ENCODE measurements around the gene CYSRT1.

Gene CYSRT1

GRCh38 chr9:137222190-137223077 lies 2.5 kb upstream of the CYSRT1 start, which contains the start of gene RNF208:
Gene RNF208 (minus strand): TSS chr9:137222240. CDS start chr9:137221212, 1,028 bp downstream.
- H3K4me1 Mint-ChIP-seq, result peaks cover 5% of the 10 kb centered on the region
- H3K4me3 Mint-ChIP-seq, result peak within 1 kb of the TSS; percentile 89
- H3K27ac Mint-ChIP-seq, result peak within 1 kb of the TSS; percentile 75
- no peaks in the 10 kb centered on the region for H3K36me3 Mint-ChIP-seq
- peaks cover 4% of the 10 kb centered on the region for H3K27me3 Mint-ChIP-seq
- DNase-seq (ENCODE audit: low spot score in 2 of 2) (no peak), ATAC-seq (ENCODE audit: low read depth) (no peak)
- H3K9me3 Mint-ChIP-seq, result no peaks in the 10 kb centered on the region

GRCh38 chr9:137223078-137223970 lies 1.6 kb upstream of the CYSRT1 start:
- H3K4me1 Mint-ChIP-seq, result peaks cover 7% of the 10 kb centered on the region
- peaks cover 6% of the 10 kb centered on the region for H3K27me3 Mint-ChIP-seq
- ATAC-seq (ENCODE audit: low read depth), result peak; percentile 87

GRCh38 chr9:137225699-137226331 lies 841 bp downstream of the CYSRT1 start:
- no peak overlapping the region for H3K27ac Mint-ChIP-seq
- H3K36me3 Mint-ChIP-seq, result peaks cover 2% of the 10 kb centered on the region
- no peaks in the 10 kb centered on the region for H3K9me3 Mint-ChIP-seq
- peaks cover 7% of the 10 kb centered on the region for H3K4me1 Mint-ChIP-seq
- DNase-seq (ENCODE audit: low spot score in 2 of 2) (no peak), ATAC-seq (ENCODE audit: low read depth) (no peak)
- H3K27me3 Mint-ChIP-seq, result peaks cover 5% of the 10 kb centered on the region
- H3K4me3 Mint-ChIP-seq, result no peak overlapping the region

More at GRCh38 chr9:137223078-137223970, 1.6 kb upstream of the CYSRT1 start:
- Mint-ChIP-seq H3K4me3 (peak overlapping the region; percentile 89), H3K36me3 (peaks cover 2% of the 10 kb centered on the region), H3K9me3 (no peaks in the 10 kb centered on the region), H3K27ac (peak overlapping the region; percentile 75)
- peak; percentile 95 to 96 for DNase-seq (ENCODE audit: low spot score in 2 of 2)

DNA sequence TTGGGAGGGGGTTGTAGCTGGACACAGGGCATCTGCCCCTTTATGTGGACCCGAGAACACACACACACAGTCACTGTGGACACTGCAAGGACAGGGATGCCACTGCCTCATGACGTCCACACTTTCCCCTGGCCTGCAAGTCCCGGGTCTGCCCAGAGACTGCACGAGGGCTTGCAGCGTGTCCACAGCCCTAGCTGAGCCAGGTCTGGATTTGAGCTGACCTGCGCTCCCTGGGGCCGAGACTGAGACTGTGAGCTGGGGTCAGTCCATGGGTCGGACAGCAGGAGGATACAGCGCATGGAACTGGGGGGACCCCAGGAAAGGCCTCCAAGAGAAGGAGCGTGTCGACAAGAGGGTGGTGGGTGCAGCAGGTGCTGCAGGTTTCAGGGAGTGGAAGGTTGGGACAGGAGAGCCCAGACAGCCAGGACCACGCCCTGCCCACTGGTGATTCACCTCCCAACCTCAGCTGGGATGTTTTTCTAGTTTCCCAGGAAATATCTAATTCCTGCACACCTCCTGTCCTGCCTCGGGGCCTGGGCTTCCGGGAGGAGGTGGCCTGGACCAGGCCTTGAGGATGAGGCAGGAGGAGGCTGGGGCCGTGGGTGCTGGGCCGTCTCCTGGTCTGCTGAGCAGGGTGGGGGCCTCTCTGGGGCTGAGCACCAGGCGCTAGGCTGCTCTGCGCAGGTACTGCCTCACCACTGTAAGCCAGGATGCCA lies 1.5 kb downstream of the CYSRT1 start:
- peaks cover 7% of the 10 kb centered on the region for H3K4me1 Mint-ChIP-seq
- no peak overlapping the region for H3K4me3 Mint-ChIP-seq
- DNase-seq (ENCODE audit: low spot score in 2 of 2) (no peak), ATAC-seq (ENCODE audit: low read depth) (no peak)
- peaks cover 4% of the 10 kb centered on the region for H3K27me3 Mint-ChIP-seq
- H3K27ac Mint-ChIP-seq, result no peak overlapping the region
- H3K36me3 Mint-ChIP-seq, result peaks cover 2% of the 10 kb centered on the region
- no peaks in the 10 kb centered on the region for H3K9me3 Mint-ChIP-seq

DNA sequence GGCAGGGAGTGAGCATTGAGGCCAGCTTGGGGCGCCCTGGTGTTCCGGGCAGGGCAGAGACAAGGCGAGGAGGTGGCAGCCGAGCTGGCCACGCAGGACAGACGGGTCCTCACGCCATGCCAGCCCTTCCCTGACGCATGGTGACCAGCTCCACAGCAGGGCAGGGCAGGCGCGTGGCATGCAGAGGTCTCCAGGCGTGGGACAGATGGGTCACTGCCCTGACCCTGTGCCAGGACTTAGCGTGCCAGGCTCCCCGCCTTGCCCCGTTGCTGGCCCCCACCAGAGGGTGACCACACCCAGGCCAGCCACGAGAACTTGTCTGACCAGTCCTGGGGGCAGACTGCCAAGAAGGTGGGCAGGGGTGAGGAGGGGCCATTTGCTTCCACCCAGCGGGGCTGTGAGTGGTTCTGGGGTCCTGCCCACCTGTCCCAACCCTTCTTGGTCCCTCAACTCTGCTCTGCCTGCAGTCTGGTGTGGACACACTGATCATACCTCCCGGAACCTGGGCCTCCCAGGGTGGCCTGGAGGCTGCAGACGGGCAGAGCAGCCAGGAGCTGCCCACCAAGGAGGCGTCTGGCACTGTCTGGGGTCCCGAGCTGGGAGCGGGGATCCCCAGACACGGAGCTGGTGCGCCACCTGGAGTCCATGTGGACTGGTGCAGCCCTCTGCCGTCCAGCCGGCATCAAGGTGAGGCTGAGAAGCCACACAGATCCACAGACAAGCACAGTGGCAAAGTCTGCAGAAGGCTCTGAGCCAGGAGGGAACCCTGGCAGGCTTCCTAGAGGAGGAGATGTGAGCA lies 2.3 kb downstream of the CYSRT1 start, which contains the start of gene RNF224:
Gene RNF224 (plus strand): TSS at position 449 of the 799 bp plus-strand sequence. CDS start 834 bp downstream, outside the sequence.
- DNase-seq (ENCODE audit: low spot score in 2 of 2), result peak; percentile 78 to 84
- H3K9me3 Mint-ChIP-seq, result no peaks in the 10 kb centered on the region
- ATAC-seq (ENCODE audit: low read depth), result peak; percentile 42
- peaks cover 6% of the 10 kb centered on the region for H3K27me3 Mint-ChIP-seq
- peaks cover 2% of the 10 kb centered on the region for H3K36me3 Mint-ChIP-seq
- H3K4me3 Mint-ChIP-seq, result no peak within 1 kb of the TSS
- H3K27ac Mint-ChIP-seq, result peak within 1 kb of the TSS; percentile 1
- H3K4me1 Mint-ChIP-seq, result peaks cover 7% of the 10 kb centered on the region

DNA sequence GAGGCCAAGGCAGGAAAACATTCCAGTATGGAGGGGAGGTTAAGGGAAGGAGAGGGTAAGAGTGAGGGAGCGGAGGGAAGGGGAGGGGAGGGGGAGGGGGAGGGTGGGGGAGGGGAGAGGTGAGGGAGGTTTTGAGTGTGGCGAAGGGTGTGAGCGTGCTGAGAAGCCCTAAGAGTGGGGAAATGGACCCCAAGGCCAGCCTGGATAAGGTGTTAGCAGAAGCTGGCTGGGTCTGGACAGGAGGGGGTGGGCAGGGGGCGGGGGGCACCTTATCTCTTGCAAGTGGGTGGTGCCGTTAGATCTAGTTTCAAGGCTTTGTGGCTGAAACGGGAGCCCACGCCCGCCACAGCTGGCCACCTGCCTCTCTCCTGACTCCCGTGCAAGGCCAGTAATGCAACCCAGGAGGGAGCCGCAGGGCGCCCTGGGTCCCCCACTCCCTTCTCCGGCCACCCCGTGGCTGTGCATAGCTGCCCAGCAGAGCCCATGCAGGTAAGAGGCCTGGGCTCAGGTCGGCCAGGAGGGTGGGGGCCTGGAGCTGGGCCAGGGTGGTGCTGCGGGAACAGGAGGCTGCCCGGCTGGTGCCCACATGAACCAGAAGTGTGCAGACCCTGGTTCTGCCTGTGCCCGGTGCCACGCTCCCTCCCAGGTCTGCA lies 3.0 kb downstream of the CYSRT1 start:
- DNase-seq (ENCODE audit: low spot score in 2 of 2) (no peak), ATAC-seq (ENCODE audit: low read depth) (no peak)
- Mint-ChIP-seq H3K27ac (peak overlapping the region; percentile 1), H3K4me3 (no peak overlapping the region), H3K4me1 (peaks cover 6% of the 10 kb centered on the region), H3K9me3 (no peaks in the 10 kb centered on the region), H3K27me3 (peaks cover 6% of the 10 kb centered on the region), H3K36me3 (peaks cover 2% of the 10 kb centered on the region)

GRCh38 chr9:137228506-137228967 lies 3.6 kb downstream of the CYSRT1 start:
- peaks cover 6% of the 10 kb centered on the region for H3K27me3 Mint-ChIP-seq
- peaks cover 3% of the 10 kb centered on the region for H3K4me1 Mint-ChIP-seq
- H3K36me3 Mint-ChIP-seq, result peaks cover 2% of the 10 kb centered on the region
- DNase-seq (ENCODE audit: low spot score in 2 of 2) (no peak), ATAC-seq (ENCODE audit: low read depth) (no peak)
- H3K9me3 Mint-ChIP-seq, result no peaks in the 10 kb centered on the region
- no peak overlapping the region for H3K27ac Mint-ChIP-seq
- H3K4me3 Mint-ChIP-seq, result no peak overlapping the region

DNA sequence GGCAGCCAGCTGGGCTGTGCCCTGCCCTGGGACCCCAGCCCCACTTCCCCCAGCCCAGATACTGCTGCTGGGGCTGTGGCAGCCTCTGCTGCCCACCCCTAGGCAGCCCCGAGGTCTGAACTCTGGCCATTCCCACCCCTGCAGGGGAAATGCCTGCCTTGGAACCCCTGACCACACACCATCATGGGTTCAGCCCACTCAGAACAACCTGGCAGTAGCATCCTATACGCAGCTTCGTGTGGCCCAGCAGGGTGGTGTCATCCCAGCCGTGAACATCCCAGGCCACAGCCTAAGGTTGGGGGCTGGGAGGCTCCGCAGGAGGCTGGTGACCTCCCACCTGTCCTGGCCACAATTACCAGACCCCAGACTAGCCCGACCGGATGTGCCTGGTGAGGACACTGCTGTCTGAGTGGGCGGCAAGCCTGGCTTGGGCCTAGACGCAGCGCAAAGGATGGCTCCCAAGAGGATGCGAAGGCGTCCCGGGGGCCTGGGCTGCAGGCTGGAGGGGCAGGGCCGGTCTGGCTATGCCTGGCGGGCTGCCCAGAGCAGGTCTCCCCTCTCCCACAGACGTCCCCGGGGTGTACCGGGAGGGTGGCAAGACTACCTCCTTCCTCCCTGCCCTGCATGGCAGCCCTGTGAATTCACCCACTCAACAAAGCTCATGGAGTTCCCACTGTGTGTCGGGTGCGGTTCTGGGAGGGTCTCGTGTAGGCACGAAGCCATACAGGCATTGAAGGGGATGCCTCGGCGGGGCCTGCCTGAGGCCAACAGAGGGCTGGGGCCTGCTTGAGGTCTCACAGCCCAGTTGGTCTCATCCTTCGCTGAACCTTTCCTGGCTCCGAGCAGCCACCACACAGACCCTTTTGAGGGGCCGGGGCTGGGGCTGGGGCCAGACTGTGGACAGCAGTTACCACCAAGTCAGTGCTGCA lies 4.3 kb downstream of the CYSRT1 start:
- Mint-ChIP-seq H3K9me3 (no peaks in the 10 kb centered on the region), H3K27me3 (peaks cover 6% of the 10 kb centered on the region), H3K27ac (no peak overlapping the region), H3K4me3 (no peak overlapping the region), H3K4me1 (peaks cover 3% of the 10 kb centered on the region), H3K36me3 (peaks cover 2% of the 10 kb centered on the region)
- DNase-seq (ENCODE audit: low spot score in 2 of 2), result no peak
- ATAC-seq (ENCODE audit: low read depth), result no peak

DNA sequence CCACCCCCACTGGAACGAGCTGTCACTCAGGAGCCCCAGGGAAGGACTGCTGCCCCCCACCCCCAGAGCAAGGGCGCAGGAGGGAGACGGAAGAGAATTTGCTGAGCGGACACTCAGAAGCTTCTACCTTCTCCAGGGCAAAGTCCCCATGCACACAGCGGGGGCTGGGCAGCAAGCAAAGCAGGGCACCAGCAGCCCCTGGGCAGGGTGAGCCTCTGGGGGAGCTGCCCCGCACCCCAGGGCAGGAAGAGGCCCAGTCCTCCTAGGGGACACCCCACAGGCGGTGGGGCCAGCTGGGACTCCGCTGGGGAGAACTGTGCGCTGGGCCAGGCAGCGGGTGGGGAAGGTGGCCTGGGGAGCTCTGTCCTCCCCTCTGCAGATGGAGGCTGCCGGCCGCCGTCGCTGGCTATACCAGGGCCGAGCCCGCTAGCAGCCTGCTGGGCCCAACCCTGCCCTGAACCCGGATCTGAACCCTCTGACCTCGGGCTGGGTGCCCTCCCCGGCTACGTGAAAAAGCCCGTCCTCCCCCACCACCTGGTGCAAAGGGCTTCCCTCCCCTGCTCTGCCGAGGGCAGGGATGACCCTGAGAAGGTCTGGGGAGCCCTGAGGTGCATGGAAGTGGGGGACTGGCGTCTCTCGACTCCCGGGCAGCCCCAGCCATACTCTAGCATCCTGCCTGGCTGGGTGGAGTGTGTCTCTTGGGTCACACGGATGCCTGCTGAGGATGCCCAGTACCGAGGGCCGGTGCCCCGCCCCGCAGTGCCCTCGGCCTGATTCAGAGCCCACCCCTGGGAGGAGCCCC lies 5.1 kb downstream of the CYSRT1 start:
- Mint-ChIP-seq H3K36me3 (peaks cover 2% of the 10 kb centered on the region), H3K27me3 (peaks cover 12% of the 10 kb centered on the region), H3K4me3 (no peak overlapping the region), H3K27ac (no peak overlapping the region), H3K4me1 (peaks cover 8% of the 10 kb centered on the region), H3K9me3 (no peaks in the 10 kb centered on the region)
- no peak for ATAC-seq (ENCODE audit: low read depth)
- DNase-seq (ENCODE audit: low spot score in 2 of 2), result no peak

DNA sequence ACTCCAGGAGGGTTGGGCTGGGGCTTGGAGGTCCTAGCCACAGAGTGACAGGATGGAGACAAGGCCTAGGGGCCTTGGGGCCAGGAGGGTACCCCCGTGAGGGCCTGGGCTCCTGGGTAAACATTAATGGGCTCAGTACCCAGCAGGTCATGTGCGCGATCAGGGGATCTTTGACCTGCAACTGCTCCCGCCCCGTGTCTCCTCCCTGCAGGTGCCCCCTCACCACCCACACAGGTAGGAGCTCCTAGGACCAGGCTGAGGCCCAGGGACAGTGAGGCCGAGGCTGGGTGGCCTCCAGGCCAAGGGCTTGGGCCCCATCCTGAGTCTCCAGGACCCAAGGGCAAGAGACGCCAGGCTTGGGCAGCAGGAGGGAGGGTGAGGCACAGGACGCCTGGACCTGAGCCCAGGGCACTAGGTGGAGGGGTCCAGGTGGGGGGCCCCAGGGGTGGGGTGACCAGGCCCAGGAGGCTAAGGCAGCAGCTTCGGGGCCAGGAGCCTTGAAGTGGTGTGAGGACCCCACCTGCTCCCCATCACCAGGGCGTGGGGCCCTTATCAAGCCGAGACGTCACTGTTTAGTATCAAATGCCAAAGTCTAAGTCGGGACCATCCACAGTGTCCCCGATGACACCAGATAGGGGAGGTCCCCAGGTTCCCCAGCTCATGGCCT lies 5.9 kb downstream of the CYSRT1 start, which contains the start of gene SLC34A3:
Gene SLC34A3 (plus strand): TSS at position 197 of the 667 bp plus-strand sequence. CDS start 802 bp downstream, outside the sequence.
- no peak within 1 kb of the TSS for H3K27ac Mint-ChIP-seq
- peaks cover 12% of the 10 kb centered on the region for H3K27me3 Mint-ChIP-seq
- H3K4me1 Mint-ChIP-seq, result peaks cover 13% of the 10 kb centered on the region
- H3K36me3 Mint-ChIP-seq, result peaks cover 2% of the 10 kb centered on the region
- no peak for DNase-seq (ENCODE audit: low spot score in 2 of 2)
- no peak for ATAC-seq (ENCODE audit: low read depth)
- H3K4me3 Mint-ChIP-seq, result no peak within 1 kb of the TSS
- no peaks in the 10 kb centered on the region for H3K9me3 Mint-ChIP-seq

Measured in memory B cell (primary cell).